Measurements from ENCODE around the gene GRIK5.

GRCh38 chr19:42089772-42090171, 19.8 kb upstream of the GRIK5 start:
- no peak for TF ChIP-seq POLR2AphosphoS5 (IDR thresholded peaks at IDR 0.05; ENCODE audit: low read depth, low read length)
- TF ChIP-seq SPI1 (IDR thresholded peaks at IDR 0.05; ENCODE audit: low read depth, low read length), result no peak
- no peak for TF ChIP-seq POLR2A (IDR thresholded peaks at IDR 0.05; ENCODE audit: low read depth, low read length)
- no peak for TF ChIP-seq TAF1 (IDR thresholded peaks at IDR 0.05; ENCODE audit: low read depth, low read length)

Measured in GM12891 (cell line).